Epithelial cell of proximal tubule (primary cell): ENCODE data around the gene PGM2L1. TPM values are rescaled to one million over a fixed set of nuclear protein-coding genes. Genes with fewer than 3 reads are reported as not detected.

Experiments
- DNase-seq: peaks from one replicate; pipeline ENCODE4 v3.0.0-alpha.2; 2011; ENCODE audit warnings: low read depth
- H3K4me3 ChIP-seq: 2 replicates; pipeline ENCODE4 v1.5.1; 2011; ENCODE audit warnings: low read depth, mild to moderate bottlenecking, low read length
- total RNA-seq: library from RNA; depleted of rRNA; stranded (reverse); fragments of >200 nt; gene quantifications from 2 replicates; pipeline ENCODE4 v1.2.3, GENCODE V29; 2015
- TF ChIP-seq, protein P1 (sequence below): conservative IDR thresholded peaks from 2 replicates; pipeline ENCODE4 v1.5.1; 2012; ENCODE audit warnings: low read depth, mild to moderate bottlenecking, low read length

PGM2L1 gene
- total RNA-seq, 1 donor from 2014 or later = 10.3 TPM

DNA sequence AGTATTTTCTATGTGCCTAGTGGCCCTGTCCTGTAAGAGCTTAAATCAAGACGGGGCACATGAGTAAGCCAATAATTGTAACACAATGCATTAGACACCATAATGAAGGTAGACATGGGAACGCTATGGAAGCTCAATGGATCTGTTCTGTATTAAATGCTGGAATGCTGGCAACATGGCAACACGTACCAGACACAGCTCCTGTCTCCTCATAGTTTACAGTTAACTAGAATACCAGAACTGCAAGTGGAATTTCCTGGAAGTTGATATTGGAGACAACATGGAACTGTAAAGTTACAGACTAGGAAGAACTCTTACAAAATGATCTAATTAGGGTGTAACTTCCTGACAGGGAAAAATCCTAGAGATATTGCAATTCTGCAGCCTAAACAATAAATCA is 99.2 kb downstream of the PGM2L1 start:
- TF ChIP-seq, protein P1, sequence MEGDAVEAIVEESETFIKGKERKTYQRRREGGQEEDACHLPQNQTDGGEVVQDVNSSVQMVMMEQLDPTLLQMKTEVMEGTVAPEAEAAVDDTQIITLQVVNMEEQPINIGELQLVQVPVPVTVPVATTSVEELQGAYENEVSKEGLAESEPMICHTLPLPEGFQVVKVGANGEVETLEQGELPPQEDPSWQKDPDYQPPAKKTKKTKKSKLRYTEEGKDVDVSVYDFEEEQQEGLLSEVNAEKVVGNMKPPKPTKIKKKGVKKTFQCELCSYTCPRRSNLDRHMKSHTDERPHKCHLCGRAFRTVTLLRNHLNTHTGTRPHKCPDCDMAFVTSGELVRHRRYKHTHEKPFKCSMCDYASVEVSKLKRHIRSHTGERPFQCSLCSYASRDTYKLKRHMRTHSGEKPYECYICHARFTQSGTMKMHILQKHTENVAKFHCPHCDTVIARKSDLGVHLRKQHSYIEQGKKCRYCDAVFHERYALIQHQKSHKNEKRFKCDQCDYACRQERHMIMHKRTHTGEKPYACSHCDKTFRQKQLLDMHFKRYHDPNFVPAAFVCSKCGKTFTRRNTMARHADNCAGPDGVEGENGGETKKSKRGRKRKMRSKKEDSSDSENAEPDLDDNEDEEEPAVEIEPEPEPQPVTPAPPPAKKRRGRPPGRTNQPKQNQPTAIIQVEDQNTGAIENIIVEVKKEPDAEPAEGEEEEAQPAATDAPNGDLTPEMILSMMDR = no peak
- H3K4me3 ChIP-seq = no peak overlapping the region
- DNase-seq = no peak

- TF ChIP-seq, protein P1 = no peak
- no peak overlapping the region for H3K4me3 ChIP-seq
- no peak for DNase-seq
Observed at GRCh38 chr11:74297484-74297883, 100.7 kb downstream of the PGM2L1 start.

DNA sequence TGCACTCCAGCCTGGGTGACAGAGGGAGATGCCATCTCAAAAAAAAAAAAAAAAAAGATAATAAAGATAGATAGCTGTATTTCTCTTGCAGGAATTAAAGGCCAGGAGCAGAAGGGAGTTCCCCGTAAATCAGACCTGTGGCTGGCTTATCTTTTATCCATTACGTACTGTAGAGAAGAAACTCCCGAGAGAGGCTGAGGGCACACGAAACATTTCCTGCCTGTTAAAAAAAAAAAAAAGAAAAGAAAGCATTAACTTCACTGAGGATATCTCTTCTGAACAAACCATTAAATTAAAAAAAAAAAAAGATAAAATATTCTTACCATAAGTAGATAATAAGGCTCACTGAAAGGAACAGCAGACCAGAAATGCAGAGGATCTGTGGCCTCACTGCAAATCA is 109.3 kb downstream of the PGM2L1 start:
- H3K4me3 ChIP-seq = no peak overlapping the region
- DNase-seq = no peak
- TF ChIP-seq, protein P1 = no peak

GRCh38 chr11:74288161-74288560 is 110.1 kb downstream of the PGM2L1 start:
- TF ChIP-seq, protein P1 = no peak
- DNase-seq = peak; percentile 48
- H3K4me3 ChIP-seq = no peak overlapping the region

- no peak for DNase-seq
- TF ChIP-seq, protein P1 = no peak
- H3K4me3 ChIP-seq = no peak overlapping the region
Observed at GRCh38 chr11:74284466-74284865, 113.8 kb downstream of the PGM2L1 start.

GRCh38 chr11:74283580-74284180 is 114.6 kb downstream of the PGM2L1 start:
- DNase-seq = no peak
- no peak overlapping the region for H3K4me3 ChIP-seq
- TF ChIP-seq, protein P1 = no peak

DNA sequence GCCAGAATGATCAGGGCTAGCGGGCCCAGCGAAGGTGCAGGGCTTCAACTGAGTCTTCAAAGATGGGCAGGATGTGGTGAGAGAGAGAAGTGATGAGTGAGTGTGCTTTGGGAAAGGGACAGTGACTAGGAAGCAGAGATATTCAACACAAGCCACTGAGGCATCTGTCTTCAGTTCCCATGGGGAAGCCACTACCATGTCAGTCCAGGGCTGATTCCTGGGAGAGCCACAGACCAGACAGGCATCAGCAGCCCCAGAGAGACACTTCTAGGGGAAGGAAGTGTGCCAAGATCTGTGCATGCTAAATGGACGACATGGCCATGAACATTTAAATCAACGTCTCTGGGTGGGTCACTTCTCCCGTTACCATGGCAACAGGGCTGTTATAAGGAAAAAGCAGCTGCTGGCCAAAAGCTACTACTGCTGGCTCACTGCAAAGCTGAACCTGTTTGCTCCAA is 115.3 kb downstream of the PGM2L1 start:
- TF ChIP-seq, protein P1 = no peak
- H3K4me3 ChIP-seq = no peak overlapping the region
- no peak for DNase-seq
